GM23248 (cell line): ENCODE measurements around the gene CHAC1.

Experiments used
- EZH2 ChIP-seq: fragments of 200-600 bp; sonication (generic); IDR thresholded peaks from 2 replicates; pipeline ENCODE4 v1.6.1; 2018; ENCODE audit warnings: antibody characterized with exemption, mild to moderate bottlenecking; ENCODE audit not compliant: insufficient read depth, poor library complexity, severe bottlenecking
- EZH2phosphoT487 ChIP-seq: fragments of 200-600 bp; sonication (generic); IDR thresholded peaks from 2 replicates; pipeline ENCODE4 v1.6.1; 2018; ENCODE audit warnings: antibody characterized with exemption, moderate library complexity, mild to moderate bottlenecking, low read depth; ENCODE audit not compliant: insufficient read depth

DNA sequence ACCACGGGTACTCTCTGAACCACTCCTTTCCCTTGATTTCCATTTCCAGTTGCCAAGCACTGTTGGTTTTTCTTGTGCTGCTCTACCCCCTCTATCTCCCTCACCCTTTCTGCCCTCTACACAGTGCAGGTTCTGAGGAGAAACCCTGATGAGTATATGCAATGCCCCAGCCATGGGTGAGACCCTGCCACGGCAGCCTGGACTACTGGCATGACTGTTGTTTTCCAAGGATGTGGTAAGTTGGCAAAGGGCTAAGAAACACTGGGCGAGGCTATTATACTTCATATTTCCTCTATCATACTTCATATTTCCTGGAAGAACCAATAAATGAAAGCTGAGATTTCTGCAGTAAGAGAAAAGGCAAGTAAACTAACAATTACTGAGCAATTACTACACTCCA is 27.9 kb downstream of the CHAC1 start:
- no peak for TF ChIP-seq EZH2phosphoT487
- TF ChIP-seq EZH2: no peak
